ENCODE data around the gene COL6A2. TPM values are rescaled to one million over a fixed set of nuclear protein-coding genes. Genes with fewer than 3 reads are reported as not detected.
"Not testable (repeated sequence)": the region's sequence is repeated elsewhere in the genome, so short reads cannot be mapped to it uniquely, and the experiment has no call there.

Gene COL6A2
- total RNA-seq, 1 donor from 2014 or later, result 1,821 TPM

GRCh38 chr21:46171585-46171984, 73.7 kb downstream of the COL6A2 start:
- peak; percentile 8 for DNase-seq (ENCODE audit: extremely low spot score, unreplicated experiment)
- TF ChIP-seq CTCF (IDR thresholded peaks at IDR 0.05), result no peak
- Mint-ChIP-seq H3K4me3 (ENCODE audit: unreplicated experiment) (no peak overlapping the region), H3K27me3 (ENCODE audit: unreplicated experiment) (peaks cover 2% of the 10 kb centered on the region), H3K27ac (ENCODE audit: unreplicated experiment) (no peak overlapping the region), H3K9me3 (ENCODE audit: unreplicated experiment) (peaks cover 17% of the 10 kb centered on the region), H3K36me3 (ENCODE audit: unreplicated experiment) (peaks cover 16% of the 10 kb centered on the region), H3K4me1 (ENCODE audit: unreplicated experiment) (no peaks in the 10 kb centered on the region)

- H3K4me3 Mint-ChIP-seq (ENCODE audit: unreplicated experiment), result no peak overlapping the region
- no peak overlapping the region for H3K27ac Mint-ChIP-seq (ENCODE audit: unreplicated experiment)
- H3K27me3 Mint-ChIP-seq (ENCODE audit: unreplicated experiment), result peaks cover 2% of the 10 kb centered on the region
- no peaks in the 10 kb centered on the region for H3K4me1 Mint-ChIP-seq (ENCODE audit: unreplicated experiment)
- peaks cover 23% of the 10 kb centered on the region for H3K9me3 Mint-ChIP-seq (ENCODE audit: unreplicated experiment)
- peaks cover 16% of the 10 kb centered on the region for H3K36me3 Mint-ChIP-seq (ENCODE audit: unreplicated experiment)
- DNase-seq (ENCODE audit: extremely low spot score, unreplicated experiment), result peak; percentile 57
- no peak for TF ChIP-seq CTCF (IDR thresholded peaks at IDR 0.05)
Measured at GRCh38 chr21:46171996-46172862, 74.3 kb downstream of the COL6A2 start.

GRCh38 chr21:46172863-46173528, 75.1 kb downstream of the COL6A2 start:
- Mint-ChIP-seq H3K4me1 (ENCODE audit: unreplicated experiment) (no peaks in the 10 kb centered on the region), H3K4me3 (ENCODE audit: unreplicated experiment) (no peak overlapping the region)
- DNase-seq (ENCODE audit: extremely low spot score, unreplicated experiment), result peak; percentile 80

GRCh38 chr21:46173573-46173972, 75.7 kb downstream of the COL6A2 start:
- peaks cover 28% of the 10 kb centered on the region for H3K9me3 Mint-ChIP-seq (ENCODE audit: unreplicated experiment)
- peaks cover 2% of the 10 kb centered on the region for H3K27me3 Mint-ChIP-seq (ENCODE audit: unreplicated experiment)
- no peak overlapping the region for H3K27ac Mint-ChIP-seq (ENCODE audit: unreplicated experiment)
- no peaks in the 10 kb centered on the region for H3K4me1 Mint-ChIP-seq (ENCODE audit: unreplicated experiment)
- H3K36me3 Mint-ChIP-seq (ENCODE audit: unreplicated experiment), result peaks cover 14% of the 10 kb centered on the region
- H3K4me3 Mint-ChIP-seq (ENCODE audit: unreplicated experiment), result no peak overlapping the region
- no peak for TF ChIP-seq CTCF (IDR thresholded peaks at IDR 0.05)
- no peak for DNase-seq (ENCODE audit: extremely low spot score, unreplicated experiment)

More at GRCh38 chr21:46172863-46173528, 75.1 kb downstream of the COL6A2 start:
- peaks cover 2% of the 10 kb centered on the region for H3K27me3 Mint-ChIP-seq (ENCODE audit: unreplicated experiment)
- H3K9me3 Mint-ChIP-seq (ENCODE audit: unreplicated experiment), result peaks cover 28% of the 10 kb centered on the region
- TF ChIP-seq CTCF (IDR thresholded peaks at IDR 0.05), result no peak
- peaks cover 14% of the 10 kb centered on the region for H3K36me3 Mint-ChIP-seq (ENCODE audit: unreplicated experiment)
- H3K27ac Mint-ChIP-seq (ENCODE audit: unreplicated experiment), result no peak overlapping the region

GRCh38 chr21:46176443-46177129, 78.7 kb downstream of the COL6A2 start:
- not testable (repeated sequence) for H3K4me3 Mint-ChIP-seq (ENCODE audit: unreplicated experiment); H3K27ac Mint-ChIP-seq (ENCODE audit: unreplicated experiment); DNase-seq (ENCODE audit: extremely low spot score, unreplicated experiment); H3K27me3 Mint-ChIP-seq (ENCODE audit: unreplicated experiment); H3K4me1 Mint-ChIP-seq (ENCODE audit: unreplicated experiment)
- peaks cover 28% of the 10 kb centered on the region for H3K9me3 Mint-ChIP-seq (ENCODE audit: unreplicated experiment)
- peaks cover 17% of the 10 kb centered on the region for H3K36me3 Mint-ChIP-seq (ENCODE audit: unreplicated experiment)
